Hematopoietic multipotent progenitor cell (in vitro differentiated cells): ENCODE data around the gene ZNF81. TPM values are rescaled to one million over a fixed set of nuclear protein-coding genes. Genes with fewer than 3 reads are reported as not detected.
"Not testable (repeated sequence)": the region's sequence is repeated elsewhere in the genome, so short reads cannot be mapped to it uniquely, and the experiment has no call there.

Source experiments
- DNase-seq, 3 donors: peaks; one replicate each; pipeline ENCODE4 v3.0.0-alpha.2; 2011 to 2015; ENCODE audit warnings: low read depth in 2 of 3, low spot score in 2 of 3
- total RNA-seq: library from RNA; depleted of rRNA; stranded (reverse); fragments of >200 nt; gene quantifications from one replicate; pipeline ENCODE4 v1.2.3, GENCODE V29; 2012

ZNF81 gene
- total RNA-seq, 1 donor, result 3.8 TPM

- DNase-seq, result no peak
Measured at GRCh38 chrX:47843363-47843762, 6.7 kb downstream of the ZNF81 start.

- DNase-seq, result no peak
Measured at GRCh38 chrX:47844117-47844516, 7.4 kb downstream of the ZNF81 start.

- DNase-seq, result no peak
Measured at GRCh38 chrX:47846040-47846439, 9.3 kb downstream of the ZNF81 start.

- DNase-seq, result no peak
Measured at GRCh38 chrX:47849778-47850177, 13.1 kb downstream of the ZNF81 start.

GRCh38 chrX:47850389-47850788 is 13.7 kb downstream of the ZNF81 start:
- DNase-seq, result not testable (repeated sequence)

GRCh38 chrX:47850901-47851300 is 14.2 kb downstream of the ZNF81 start:
- no peak for DNase-seq

GRCh38 chrX:47854474-47854873 is 17.8 kb downstream of the ZNF81 start:
- DNase-seq, result peak in 2 of 3 donors; percentile 28 to 63

GRCh38 chrX:47859686-47860085 is 23.0 kb downstream of the ZNF81 start:
- no peak for DNase-seq

- DNase-seq, result no peak
Measured at GRCh38 chrX:47862680-47863079, 26.0 kb downstream of the ZNF81 start.

GRCh38 chrX:47863187-47863586 is 26.5 kb downstream of the ZNF81 start:
- no peak for DNase-seq

- no peak for DNase-seq
Measured at GRCh38 chrX:47864300-47864699, 27.6 kb downstream of the ZNF81 start.

GRCh38 chrX:47864785-47865184 is 28.1 kb downstream of the ZNF81 start:
- no peak for DNase-seq

GRCh38 chrX:47873123-47873522 is 36.4 kb downstream of the ZNF81 start:
- no peak for DNase-seq

GRCh38 chrX:47877327-47877726 is 40.6 kb downstream of the ZNF81 start:
- no peak for DNase-seq

GRCh38 chrX:47878198-47878597 is 41.5 kb downstream of the ZNF81 start:
- no peak for DNase-seq

- no peak for DNase-seq
Measured at GRCh38 chrX:47879463-47879862, 42.8 kb downstream of the ZNF81 start.

GRCh38 chrX:47880927-47881326 is 44.2 kb downstream of the ZNF81 start:
- DNase-seq, result no peak

GRCh38 chrX:47885501-47885900 is 48.8 kb downstream of the ZNF81 start:
- no peak for DNase-seq

GRCh38 chrX:47898024-47898423 is 61.3 kb downstream of the ZNF81 start:
- no peak for DNase-seq

GRCh38 chrX:47900833-47901232 is 64.1 kb downstream of the ZNF81 start:
- DNase-seq, result peak in 2 of 3 donors; percentile 31 to 72

- peak in 1 of 3 donors; percentile 23 for DNase-seq
Measured at GRCh38 chrX:47902161-47902560, 65.5 kb downstream of the ZNF81 start.

GRCh38 chrX:47915886-47916493 is 79.3 kb downstream of the ZNF81 start:
- no peak for DNase-seq

GRCh38 chrX:47918274-47918673 is 81.6 kb downstream of the ZNF81 start:
- no peak for DNase-seq
